ENCODE results near the gene PSENEN. TPM values are rescaled to one million over a fixed set of nuclear protein-coding genes. Genes with fewer than 3 reads are reported as not detected.

PSENEN gene
- total and polyA plus RNA-seq, 2 of the 8 experiments (the other 6 are each of a cell fraction or from before 2014, with no cell fraction given): 66.7 to 75.3 TPM

DNA sequence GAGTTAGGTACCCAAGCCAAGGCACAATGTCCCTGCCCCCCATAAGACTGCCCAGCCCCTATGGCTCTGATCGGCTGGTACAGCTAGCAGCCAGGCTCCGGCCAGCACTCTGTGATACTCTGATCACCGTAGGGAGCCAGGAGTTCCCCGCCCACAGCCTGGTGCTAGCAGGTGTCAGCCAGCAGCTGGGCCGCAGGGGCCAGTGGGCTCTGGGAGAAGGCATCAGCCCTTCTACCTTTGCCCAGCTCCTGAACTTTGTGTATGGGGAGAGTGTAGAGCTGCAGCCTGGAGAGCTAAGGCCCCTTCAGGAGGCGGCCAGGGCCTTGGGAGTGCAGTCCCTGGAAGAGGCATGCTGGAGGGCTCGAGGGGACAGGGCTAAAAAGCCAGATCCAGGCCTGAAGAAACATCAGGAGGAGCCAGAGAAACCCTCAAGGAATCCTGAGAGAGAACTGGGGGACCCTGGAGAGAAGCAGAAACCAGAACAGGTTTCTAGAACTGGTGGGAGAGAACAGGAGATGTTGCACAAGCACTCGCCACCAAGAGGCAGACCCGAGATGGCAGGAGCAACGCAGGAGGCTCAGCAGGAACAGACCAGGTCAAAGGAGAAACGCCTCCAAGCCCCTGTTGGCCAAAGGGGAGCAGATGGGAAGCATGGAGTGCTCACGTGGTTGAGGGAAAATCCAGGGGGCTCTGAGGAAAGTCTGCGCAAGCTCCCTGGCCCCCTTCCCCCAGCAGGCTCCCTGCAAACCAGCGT, 30.7 kb upstream of the PSENEN start:
- no peak for FAIRE-seq
- peaks cover 13% of the 10 kb centered on the region for H3K23me2 ChIP-seq (ENCODE audit: low read depth, low read length)
- no peak overlapping the region for H4K91ac ChIP-seq (replicated peaks; ENCODE audit: insufficient read length, low read length)
- WGBS, 2 experiments (ENCODE audit: extremely low coverage in 1 of 2, insufficient coverage in 1 of 2, insufficient read length in 1 of 2, insufficient replicate concordance in 2 of 2, low coverage in 1 of 2, low lambda C conversion rate in 2 of 2, missing lambda C conversion rate in 1 of 2): 60% methylated on average over 14 of the region's 14 CpGs; no CpG with 5 or more reads in 1 of the 2 experiments
- H2BK120ac ChIP-seq (replicated peaks; ENCODE audit: low read depth, low read length): no peak overlapping the region
- H2BK15ac ChIP-seq (ENCODE audit: low read length): peak overlapping the region; percentile 61; the same call in 1 of the 2 replicates
- H2AFZ ChIP-seq (ENCODE audit: low read length): no peak overlapping the region
- no peak overlapping the region for H2BK20ac ChIP-seq (ENCODE audit: low read length)
- DNase-seq (ENCODE audit: low read depth in 1 of 2, low spot score in 2 of 2): no peak
- H3K56ac ChIP-seq (replicated peaks; ENCODE audit: insufficient read length, low read depth, low read length): no peak overlapping the region
- peak overlapping the region; percentile 84 to 92 for H3K4me2 ChIP-seq (ENCODE audit: insufficient read depth in 1 of 2, low read depth in 2 of 2, low read length in 2 of 2)
- H3K9ac ChIP-seq (replicated peaks in 1 of 4; ENCODE audit: extremely low read depth in 1 of 4, low read depth in 3 of 4, low read length in 3 of 4): no peak overlapping the region
- H3K4ac ChIP-seq (replicated peaks; ENCODE audit: insufficient read length, low read depth, low read length): peak overlapping the region; percentile 71
- no peak overlapping the region for H4K8ac ChIP-seq (ENCODE audit: extremely low read depth, insufficient read depth, low read length)
- H2BK12ac ChIP-seq (ENCODE audit: low read depth, low read length): 0 out of 2 replicates have a peak overlapping the region, but pooled peaks have one; percentile 39
- H3K18ac ChIP-seq (ENCODE audit: extremely low read depth, low read length): peak overlapping the region; percentile 99; the same call in 1 of the 2 replicates
- H4K20me1 ChIP-seq (replicated peaks in 1 of 2; ENCODE audit: control insufficient read depth in 1 of 2, insufficient read depth in 2 of 2, low read length in 2 of 2): peaks cover 10 to 12% of the 10 kb centered on the region in 2 experiments
- peaks cover 0 to 33% (median 17%) of the 10 kb centered on the region in 4 experiments; a peak in 6 of 7 replicates for H3K4me1 ChIP-seq (replicated peaks in 1 of 4; ENCODE audit: control insufficient read depth in 3 of 4, insufficient read depth in 4 of 4, low read length in 3 of 4)
- H3K14ac ChIP-seq (ENCODE audit: insufficient read length): no peak overlapping the region
- POLR2A ChIA-PET (ENCODE audit: partially characterized antibody): interaction anchor here (0.9 to 4.9 kb wide), 10 partner anchors 9 to 71 kb away, joined by 3 to 28 read pairs (median 4); partner anchors contain the start of genes HSPB6 and ZBTB32
- H3K79me2 ChIP-seq (ENCODE audit: control insufficient read depth in 1 of 2, insufficient read depth in 2 of 2, low read length in 2 of 2): peaks cover 0 to 15% of the 10 kb centered on the region in 2 experiments; a peak in 3 of 4 replicates
- no peak overlapping the region for H4K5ac ChIP-seq (ENCODE audit: insufficient read length, low read depth, low read length)
- 0 out of 8 replicates have a peak overlapping the region, but pooled peaks of 1 of the 4 experiments have one; percentile 79 for H3K4me3 ChIP-seq (ENCODE audit: extremely low read depth in 1 of 4, insufficient read depth in 2 of 4, low read depth in 3 of 4, low read length in 4 of 4)
- CTCF ChIA-PET (ENCODE audit: partially characterized antibody): interaction anchor here (0.6 to 6.6 kb wide), 15 partner anchors 11 to 254 kb away, joined by 3 to 105 read pairs (median 3); partner anchors contain the start of gene ZBTB32
- peaks cover 0 to under 1% (median 0%) of the 10 kb centered on the region in 4 experiments; a peak in 2 of 8 replicates for H3K36me3 ChIP-seq (ENCODE audit: control insufficient read depth in 2 of 4, insufficient read depth in 4 of 4, low read length in 3 of 4)
- H3K27me3 ChIP-seq (replicated peaks in 1 of 4; ENCODE audit: control insufficient read depth in 3 of 4, extremely low read depth in 1 of 4, insufficient read depth in 3 of 4, low read length in 3 of 4): no peaks in the 10 kb centered on the region
- H3K23ac ChIP-seq (ENCODE audit: insufficient read length): no peak overlapping the region
- peaks cover 8% of the 10 kb centered on the region; the same call in 1 of the 2 replicates for H3K79me1 ChIP-seq (ENCODE audit: low read depth, low read length)
- H2BK5ac ChIP-seq (ENCODE audit: low read depth, low read length): peak overlapping the region; percentile 44; the same call in 1 of the 2 replicates
- no peaks in the 10 kb centered on the region for H3K9me3 ChIP-seq (ENCODE audit: insufficient read depth in 2 of 2, low read depth in 1 of 2, low read length in 1 of 2)
- peak overlapping the region; percentile 31; the same call in 1 of the 2 replicates for H2AK5ac ChIP-seq (ENCODE audit: low read depth, low read length)
- no peak overlapping the region for H3K27ac ChIP-seq (ENCODE audit: low read depth, low read length)
- TF ChIP-seq, protein P1, sequence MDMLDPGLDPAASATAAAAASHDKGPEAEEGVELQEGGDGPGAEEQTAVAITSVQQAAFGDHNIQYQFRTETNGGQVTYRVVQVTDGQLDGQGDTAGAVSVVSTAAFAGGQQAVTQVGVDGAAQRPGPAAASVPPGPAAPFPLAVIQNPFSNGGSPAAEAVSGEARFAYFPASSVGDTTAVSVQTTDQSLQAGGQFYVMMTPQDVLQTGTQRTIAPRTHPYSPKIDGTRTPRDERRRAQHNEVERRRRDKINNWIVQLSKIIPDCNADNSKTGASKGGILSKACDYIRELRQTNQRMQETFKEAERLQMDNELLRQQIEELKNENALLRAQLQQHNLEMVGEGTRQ (IDR thresholded peaks at IDR 0.05; ENCODE audit: low read length): no peak
- TF ChIP-seq KDM1A (IDR thresholded peaks at IDR 0.05; ENCODE audit: borderline replicate concordance, low read length) (no peak), JUND (IDR thresholded peaks at IDR 0.05; ENCODE audit: low read length) (no peak), TEAD4 (IDR thresholded peaks at IDR 0.05; ENCODE audit: low read depth, low read length) (no peak)

All from H1 (cell line).